ENCODE results near the gene BAIAP3. TPM values are rescaled to one million over a fixed set of nuclear protein-coding genes. Genes with fewer than 3 reads are reported as not detected.
A peak's percentile ranks its signal among the peaks of the same experiment; 100 is the strongest.

The BAIAP3 gene
- total and polyA plus RNA-seq, 10 donors: 2.7 to 15.7 (median 6.3) TPM

DNA sequence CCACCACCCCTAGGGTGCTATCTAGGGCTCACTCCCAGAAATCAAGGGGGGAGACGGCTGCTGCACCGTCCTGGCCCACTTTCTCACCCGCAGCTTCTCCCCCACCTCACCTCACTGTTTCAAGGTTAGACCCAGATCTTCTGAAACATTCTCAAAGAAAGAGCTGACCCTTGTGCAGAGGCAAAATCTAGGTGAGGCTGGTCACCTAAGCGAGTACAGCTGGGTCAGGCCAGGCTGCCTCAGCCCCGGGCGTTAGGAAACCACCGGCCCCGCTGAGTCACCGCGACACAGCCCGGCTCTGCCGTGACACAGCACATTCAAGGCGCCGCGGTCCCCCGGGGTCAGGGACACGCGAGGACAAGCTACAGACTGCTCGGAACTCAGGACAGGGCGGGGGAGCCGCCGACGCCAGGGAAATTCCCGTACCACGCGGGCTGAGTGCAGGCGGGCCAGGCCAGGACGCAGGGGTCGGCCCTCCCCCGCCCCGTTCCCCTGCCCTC lies 45.4 kb downstream of the BAIAP3 start:
- Histone ChIP-seq H3K9me3 (no peaks in the 10 kb centered on the region), H3K4me1 (peaks cover 8 to 34% (median 26%) of the 10 kb centered on the region in 6 donors), H3K4me3 (peak overlapping the region; percentile 40 to 73 (median 55)), H3K36me3 (peaks cover 0 to 83% (median 42%) of the 10 kb centered on the region in 6 donors), H3K27me3 (replicated peaks in 1 of 7) (no peaks in the 10 kb centered on the region), H3K27ac (peak overlapping the region in 7 of 8 donors; percentile 73 to 87 (median 78))
- 6 to 16% (median 7%) methylated on average over 12 to 31 of the region's 31 CpGs for WGBS, 5 donors
- intact Hi-C loops (cut with DNase I; ENCODE audit: low total_unique reads): no loop called here
- peak; percentile 93 for DNase-seq
- TF ChIP-seq POLR2A (IDR thresholded peaks at IDR 0.05) (no peak), POLR2AphosphoS5 (IDR thresholded peaks at IDR 0.05) (peak; percentile 69 to 90 (median 76))
- TF ChIP-seq, protein P1, sequence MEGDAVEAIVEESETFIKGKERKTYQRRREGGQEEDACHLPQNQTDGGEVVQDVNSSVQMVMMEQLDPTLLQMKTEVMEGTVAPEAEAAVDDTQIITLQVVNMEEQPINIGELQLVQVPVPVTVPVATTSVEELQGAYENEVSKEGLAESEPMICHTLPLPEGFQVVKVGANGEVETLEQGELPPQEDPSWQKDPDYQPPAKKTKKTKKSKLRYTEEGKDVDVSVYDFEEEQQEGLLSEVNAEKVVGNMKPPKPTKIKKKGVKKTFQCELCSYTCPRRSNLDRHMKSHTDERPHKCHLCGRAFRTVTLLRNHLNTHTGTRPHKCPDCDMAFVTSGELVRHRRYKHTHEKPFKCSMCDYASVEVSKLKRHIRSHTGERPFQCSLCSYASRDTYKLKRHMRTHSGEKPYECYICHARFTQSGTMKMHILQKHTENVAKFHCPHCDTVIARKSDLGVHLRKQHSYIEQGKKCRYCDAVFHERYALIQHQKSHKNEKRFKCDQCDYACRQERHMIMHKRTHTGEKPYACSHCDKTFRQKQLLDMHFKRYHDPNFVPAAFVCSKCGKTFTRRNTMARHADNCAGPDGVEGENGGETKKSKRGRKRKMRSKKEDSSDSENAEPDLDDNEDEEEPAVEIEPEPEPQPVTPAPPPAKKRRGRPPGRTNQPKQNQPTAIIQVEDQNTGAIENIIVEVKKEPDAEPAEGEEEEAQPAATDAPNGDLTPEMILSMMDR (IDR thresholded peaks at IDR 0.05 in 8 of 11, conservative IDR thresholded peaks at IDR 0.05 in 3 of 11): no peak

DNA sequence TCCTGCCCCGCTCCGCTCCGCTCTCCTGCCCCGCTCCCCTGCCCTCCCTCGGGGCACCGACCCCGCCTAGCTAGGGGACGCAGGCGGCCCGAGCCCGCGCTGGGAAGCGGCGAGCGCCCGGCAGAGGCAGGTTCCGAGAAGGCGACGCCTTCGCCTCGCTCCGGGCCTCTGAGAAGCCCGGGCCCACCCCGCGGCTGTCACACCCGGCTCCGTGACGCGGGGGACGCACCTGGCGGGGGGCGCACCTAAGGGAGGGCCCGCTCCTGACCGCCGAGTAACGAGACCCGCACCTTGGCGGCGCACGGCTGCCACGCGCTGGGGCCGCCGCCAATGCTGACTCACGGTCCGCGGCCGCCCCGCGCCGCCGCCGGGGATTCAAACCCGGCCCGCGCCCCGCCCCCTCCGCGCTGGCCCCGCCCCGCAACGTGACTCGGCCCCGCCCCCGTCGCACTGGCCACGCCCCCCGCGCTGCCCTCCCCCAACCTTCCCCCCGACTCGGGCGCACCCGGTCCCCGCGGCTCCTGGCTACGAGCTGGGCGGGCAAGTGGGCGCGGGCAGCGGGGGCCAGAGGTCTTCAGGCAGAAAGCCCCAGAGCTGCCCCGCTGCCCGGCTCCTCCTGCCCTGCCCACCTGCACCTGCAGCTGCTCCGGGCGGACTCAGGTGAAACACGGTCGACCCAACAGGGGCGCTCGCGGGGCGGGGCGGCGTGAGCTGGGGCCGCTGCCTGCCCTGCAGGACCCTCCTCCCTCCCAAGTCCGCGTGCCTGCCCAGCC lies 46.0 kb downstream of the BAIAP3 start:
- 5 to 17% (median 8%) methylated on average over 6 to 95 of the region's 95 CpGs for WGBS, 5 donors
- intact Hi-C loops (cut with DNase I; ENCODE audit: low total_unique reads): no loop called here
- H3K27me3 ChIP-seq (replicated peaks in 1 of 7): no peaks in the 10 kb centered on the region
- DNase-seq: peak; percentile 85
- H3K36me3 ChIP-seq: peaks cover 0 to 84% (median 45%) of the 10 kb centered on the region in 6 donors
- H3K9me3 ChIP-seq: no peaks in the 10 kb centered on the region
- H3K4me3 ChIP-seq: peak overlapping the region; percentile 40 to 73 (median 55)
- TF ChIP-seq POLR2A (IDR thresholded peaks at IDR 0.05): no peak
- TF ChIP-seq POLR2AphosphoS5 (IDR thresholded peaks at IDR 0.05): peak in 2 of 3 donors; percentile 12 to 17
- TF ChIP-seq, protein P1 (IDR thresholded peaks at IDR 0.05 in 8 of 11, conservative IDR thresholded peaks at IDR 0.05 in 3 of 11): no peak
- H3K27ac ChIP-seq: peak overlapping the region in 7 of 8 donors; percentile 73 to 87 (median 78)
- H3K4me1 ChIP-seq: peaks cover 8 to 34% (median 26%) of the 10 kb centered on the region in 6 donors

DNA sequence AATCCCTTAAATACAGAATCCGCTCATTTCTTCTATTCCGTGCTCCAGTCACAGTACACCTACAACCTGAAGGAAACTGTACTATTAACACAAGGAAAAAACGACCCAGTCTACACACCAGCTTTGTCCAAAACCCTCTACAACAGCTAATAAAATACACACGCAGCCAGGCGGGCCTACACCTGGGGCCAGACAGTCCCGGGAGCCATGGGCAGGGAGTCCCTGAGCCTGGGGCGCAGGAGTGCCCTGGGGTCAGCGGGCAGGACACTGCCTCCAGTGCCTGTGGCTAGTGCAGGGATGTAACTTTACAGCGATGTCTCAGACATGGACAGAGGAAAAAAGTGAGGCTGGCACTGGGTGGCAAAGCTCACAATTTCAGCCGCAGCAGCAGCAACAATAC lies 46.8 kb downstream of the BAIAP3 start:
- no peak for DNase-seq
- no peaks in the 10 kb centered on the region for H3K27me3 ChIP-seq (replicated peaks in 1 of 7)
- 88 to 93% (median 89%) methylated on average over 10 of the region's 10 CpGs for WGBS, 5 donors
- no peaks in the 10 kb centered on the region for H3K9me3 ChIP-seq
- peak overlapping the region in 2 of 8 donors; percentile 57 to 73 for H3K4me3 ChIP-seq
- TF ChIP-seq, protein P1 (IDR thresholded peaks at IDR 0.05 in 8 of 11, conservative IDR thresholded peaks at IDR 0.05 in 3 of 11): no peak
- no peak for TF ChIP-seq POLR2A (IDR thresholded peaks at IDR 0.05)
- TF ChIP-seq POLR2AphosphoS5 (IDR thresholded peaks at IDR 0.05): no peak
- peaks cover 0 to 84% (median 45%) of the 10 kb centered on the region in 6 donors for H3K36me3 ChIP-seq
- H3K27ac ChIP-seq: no peak overlapping the region
- intact Hi-C loops (cut with DNase I; ENCODE audit: low total_unique reads): no loop called here
- peaks cover 8 to 34% (median 26%) of the 10 kb centered on the region in 6 donors for H3K4me1 ChIP-seq
